Stimulated activated CD4-positive, alpha-beta T cell treated with anti-CD3 and anti-CD28 coated beads, Interleukin-4, amount 100 ng/mL, for 4 hours (primary cell): Measurements from ENCODE around the gene SLC8A3.
"Not testable (repeated sequence)": the region's sequence is repeated elsewhere in the genome, so short reads cannot be mapped to it uniquely, and the experiment has no call there.

Experiments used
- DNase-seq, 2 experiments: peaks; one replicate each; pipeline ENCODE4 v3.0.0-alpha.2; 2020

Gene SLC8A3, protein sequence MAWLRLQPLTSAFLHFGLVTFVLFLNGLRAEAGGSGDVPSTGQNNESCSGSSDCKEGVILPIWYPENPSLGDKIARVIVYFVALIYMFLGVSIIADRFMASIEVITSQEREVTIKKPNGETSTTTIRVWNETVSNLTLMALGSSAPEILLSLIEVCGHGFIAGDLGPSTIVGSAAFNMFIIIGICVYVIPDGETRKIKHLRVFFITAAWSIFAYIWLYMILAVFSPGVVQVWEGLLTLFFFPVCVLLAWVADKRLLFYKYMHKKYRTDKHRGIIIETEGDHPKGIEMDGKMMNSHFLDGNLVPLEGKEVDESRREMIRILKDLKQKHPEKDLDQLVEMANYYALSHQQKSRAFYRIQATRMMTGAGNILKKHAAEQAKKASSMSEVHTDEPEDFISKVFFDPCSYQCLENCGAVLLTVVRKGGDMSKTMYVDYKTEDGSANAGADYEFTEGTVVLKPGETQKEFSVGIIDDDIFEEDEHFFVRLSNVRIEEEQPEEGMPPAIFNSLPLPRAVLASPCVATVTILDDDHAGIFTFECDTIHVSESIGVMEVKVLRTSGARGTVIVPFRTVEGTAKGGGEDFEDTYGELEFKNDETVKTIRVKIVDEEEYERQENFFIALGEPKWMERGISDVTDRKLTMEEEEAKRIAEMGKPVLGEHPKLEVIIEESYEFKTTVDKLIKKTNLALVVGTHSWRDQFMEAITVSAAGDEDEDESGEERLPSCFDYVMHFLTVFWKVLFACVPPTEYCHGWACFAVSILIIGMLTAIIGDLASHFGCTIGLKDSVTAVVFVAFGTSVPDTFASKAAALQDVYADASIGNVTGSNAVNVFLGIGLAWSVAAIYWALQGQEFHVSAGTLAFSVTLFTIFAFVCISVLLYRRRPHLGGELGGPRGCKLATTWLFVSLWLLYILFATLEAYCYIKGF

DNA sequence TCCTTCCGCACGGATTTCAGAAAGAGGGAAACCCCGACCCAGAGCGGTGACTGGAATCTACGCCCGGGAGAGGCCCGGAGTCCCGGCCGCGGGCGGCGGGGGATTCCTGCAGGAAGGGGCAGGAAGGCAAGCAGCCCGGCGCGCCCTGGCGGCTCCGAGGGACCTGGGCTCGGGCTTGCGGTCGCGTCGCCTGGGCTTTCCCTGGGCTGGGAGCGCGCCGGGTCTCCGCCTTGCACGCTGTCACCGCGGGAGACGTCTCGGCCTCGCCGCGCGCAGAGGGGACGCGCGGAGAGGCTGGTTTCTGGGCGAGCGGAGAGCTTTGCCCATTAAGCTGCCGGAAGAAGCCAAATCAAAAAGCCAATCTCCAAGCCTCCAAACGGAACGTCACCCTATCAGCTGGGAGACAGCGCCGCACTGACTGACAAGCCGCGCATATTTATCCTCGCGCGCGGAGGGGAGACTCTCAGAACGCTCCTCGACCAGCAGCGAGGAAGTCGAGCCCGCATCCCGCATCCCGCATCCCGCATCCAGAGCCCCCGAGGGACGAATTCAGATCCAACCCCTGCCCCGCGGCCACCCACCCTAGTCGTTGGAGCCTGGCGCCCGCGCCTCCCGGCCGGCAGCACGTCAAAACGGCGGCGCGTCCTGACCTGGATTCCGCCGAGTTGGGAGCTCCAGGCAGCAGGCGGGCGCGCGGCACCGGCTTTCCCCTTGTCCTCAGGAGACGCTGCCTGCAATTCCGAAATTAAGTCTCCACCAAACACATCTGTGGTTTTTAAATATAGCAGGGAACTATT lies at the start of gene SLC8A3:
SLC8A3 (minus strand) TSS at position 293 of the 797 bp plus-strand sequence. CDS start 20,529 bp downstream, outside the sequence.
- DNase-seq, result no peak

DNA sequence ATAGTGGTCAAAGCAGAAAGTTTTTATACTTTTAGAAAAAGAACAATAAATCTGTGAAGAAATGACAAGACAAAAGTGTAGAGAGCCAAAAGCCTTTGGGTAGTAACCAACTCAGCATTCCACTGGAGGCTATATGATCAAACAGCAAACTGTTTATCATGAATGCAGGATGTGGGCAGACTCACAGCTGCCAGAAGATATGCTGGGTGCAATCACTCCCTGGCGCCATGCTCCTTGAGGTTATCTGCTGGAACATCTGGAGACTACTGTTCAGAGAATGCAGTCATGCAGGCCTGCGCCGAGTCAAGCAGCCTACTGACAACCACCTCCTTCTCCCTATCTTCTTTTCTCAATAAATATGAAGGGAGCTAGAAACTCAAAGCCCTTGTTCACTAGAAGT lies 49.0 kb upstream of the SLC8A3 start:
- no peak for DNase-seq

DNA sequence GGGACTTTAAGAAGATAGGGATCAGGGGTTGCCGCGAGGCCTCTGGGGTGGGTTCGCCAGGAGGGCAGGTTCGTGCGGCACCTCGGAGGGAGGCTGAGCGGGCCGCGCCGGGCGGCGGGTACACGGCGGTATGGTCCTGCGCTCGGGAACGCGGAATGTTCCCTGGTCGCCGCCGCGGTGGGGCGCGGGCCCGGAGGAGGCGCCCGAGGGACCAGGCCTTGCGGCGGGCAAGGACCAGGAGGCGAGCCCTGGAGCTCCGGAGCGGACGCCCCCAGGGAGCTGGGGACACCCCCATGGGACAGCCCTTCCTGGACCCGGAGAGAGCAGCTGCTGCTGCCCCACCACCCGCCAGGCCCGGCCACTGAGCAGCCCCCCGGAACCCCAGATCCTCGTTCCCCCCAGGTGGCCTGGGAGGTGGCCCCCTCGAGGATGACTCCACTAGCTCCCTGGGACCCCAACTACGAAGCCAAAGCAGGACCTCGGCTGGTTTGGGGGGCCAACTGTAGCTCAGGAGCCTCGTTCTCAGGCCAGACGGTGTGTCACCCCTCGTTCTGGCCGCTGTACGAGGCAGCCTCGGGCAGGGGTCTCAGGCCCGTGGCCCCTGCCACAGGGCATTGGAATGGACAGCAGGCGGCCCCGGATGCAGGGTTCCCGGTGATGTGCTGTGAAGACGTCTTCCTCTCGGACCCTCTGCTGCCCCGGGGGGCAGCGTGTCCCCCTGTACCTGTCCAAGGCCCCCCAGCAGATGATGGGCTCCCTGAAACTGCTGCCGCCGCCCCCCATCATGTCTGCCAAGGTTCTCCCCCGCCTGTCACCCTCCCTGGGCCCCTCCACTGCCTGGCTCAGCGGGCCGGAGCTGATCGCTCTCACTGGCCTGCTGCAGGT lies 45.6 kb upstream of the SLC8A3 start:
- no peak for DNase-seq

DNA sequence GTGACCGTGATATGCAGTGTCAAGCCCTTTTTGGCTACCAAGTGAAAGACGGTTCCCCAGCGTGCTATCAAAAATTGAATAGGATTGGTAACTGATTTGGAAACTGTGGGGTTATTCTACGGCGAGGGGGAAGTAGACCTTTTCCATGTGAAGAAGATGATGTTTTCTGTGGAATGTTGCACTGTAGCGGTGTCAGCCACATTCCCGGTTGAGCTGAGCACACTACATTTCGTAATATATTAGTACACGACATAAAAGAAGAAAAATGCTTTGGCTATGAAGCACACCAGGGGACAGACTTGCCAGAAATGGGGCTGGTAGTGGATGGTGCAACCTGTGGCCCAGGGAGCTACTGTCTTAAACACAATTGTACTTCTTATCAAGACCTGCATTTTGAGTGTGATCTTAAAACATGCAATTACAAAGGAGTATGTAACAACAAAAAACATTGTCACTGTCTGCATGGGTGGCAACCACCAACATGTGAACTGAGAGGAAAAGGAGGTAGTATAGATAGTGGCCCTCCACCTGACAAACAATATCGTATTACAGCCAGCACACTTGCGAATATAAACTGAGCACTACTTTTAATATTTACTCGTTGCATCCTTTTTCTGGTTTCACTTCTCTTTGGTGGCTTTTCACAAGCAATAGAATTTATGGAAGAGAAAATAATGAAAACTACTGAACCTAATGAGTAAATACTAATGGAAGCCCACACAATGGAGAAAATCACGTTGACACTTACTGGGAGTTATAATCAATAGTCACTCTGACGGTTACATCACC lies 43.2 kb upstream of the SLC8A3 start:
- DNase-seq, result not testable (repeated sequence)

DNA sequence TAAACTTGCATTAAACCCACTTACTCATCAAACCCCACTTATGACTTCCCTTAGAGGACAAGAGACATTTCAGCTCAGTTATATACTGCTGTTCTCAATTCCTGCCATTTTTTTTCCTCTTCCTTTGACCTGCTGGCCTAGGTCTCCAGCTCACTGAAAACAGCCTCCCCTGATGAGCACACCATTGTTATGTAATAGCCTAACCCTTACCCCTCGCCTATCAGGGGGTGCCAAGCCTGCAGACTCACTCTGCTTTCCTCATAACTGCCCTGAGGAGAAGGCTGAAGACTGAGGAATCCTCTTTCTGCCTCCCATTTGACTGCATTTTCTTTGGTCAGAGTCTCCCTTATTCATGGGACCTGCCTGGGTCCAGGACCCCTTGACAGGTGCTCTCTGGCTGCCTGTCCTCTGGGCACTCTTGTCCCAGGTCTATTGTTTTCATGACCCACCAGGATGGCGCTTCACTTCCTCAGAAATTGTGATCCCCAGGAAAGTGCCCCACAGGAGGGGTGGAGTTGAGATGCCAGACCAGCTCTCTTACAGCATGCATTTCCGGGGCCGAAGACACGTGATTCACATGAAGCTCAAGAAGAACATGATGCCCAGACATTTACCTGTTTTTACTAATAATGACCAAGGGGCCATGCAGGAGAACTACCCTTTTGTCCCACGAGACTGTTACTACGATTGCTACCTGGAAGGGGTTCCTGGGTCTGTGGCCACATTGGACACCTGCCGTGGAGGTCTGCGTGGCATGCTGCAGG lies 41.3 kb upstream of the SLC8A3 start:
- DNase-seq, result not testable (repeated sequence)

DNA sequence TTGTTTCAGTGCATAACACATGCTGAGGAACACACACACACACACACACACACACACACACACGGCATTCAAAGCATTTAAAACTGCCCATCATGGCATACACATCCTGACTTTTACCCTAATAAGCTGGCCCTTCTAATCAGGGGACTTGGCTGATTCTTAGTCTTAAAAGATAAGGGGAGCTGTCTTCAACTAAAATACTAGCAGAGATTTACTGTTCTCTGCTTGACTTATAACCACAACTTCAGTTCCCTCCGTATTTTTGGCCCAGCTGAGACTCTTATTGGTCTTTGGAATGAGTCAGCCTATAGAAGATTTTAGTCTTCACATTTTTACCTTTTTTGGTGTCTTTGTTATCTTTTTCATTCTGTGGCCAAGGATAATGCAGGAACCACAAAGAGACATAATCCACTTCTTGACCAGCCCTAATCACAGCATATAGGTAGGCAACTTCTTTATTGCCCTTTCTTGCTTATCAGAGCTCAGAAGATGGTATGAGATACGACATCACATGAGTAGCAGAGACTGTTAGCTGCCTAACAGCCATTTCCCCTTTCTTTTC lies 25.1 kb upstream of the SLC8A3 start:
- DNase-seq, result no peak

DNA sequence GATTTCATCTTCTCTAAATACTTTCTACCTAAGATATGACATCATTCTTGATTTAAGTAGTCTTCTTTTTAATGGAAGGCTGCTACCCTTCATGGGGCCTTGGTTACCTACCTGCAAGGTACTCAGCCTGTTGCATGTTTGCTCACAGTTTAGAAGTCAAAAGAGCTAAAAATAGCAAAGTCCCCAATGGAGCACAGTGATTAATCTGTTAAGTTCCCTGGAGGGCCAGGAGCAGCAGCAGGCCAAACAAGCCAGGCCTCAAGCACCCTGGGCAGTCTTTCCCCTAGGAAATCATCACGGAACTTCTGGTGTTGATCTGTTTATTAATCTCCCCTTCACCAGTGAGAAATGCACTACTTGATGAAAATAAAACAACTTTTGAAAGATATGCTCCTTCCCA lies 24.0 kb upstream of the SLC8A3 start:
- DNase-seq, result no peak

DNA sequence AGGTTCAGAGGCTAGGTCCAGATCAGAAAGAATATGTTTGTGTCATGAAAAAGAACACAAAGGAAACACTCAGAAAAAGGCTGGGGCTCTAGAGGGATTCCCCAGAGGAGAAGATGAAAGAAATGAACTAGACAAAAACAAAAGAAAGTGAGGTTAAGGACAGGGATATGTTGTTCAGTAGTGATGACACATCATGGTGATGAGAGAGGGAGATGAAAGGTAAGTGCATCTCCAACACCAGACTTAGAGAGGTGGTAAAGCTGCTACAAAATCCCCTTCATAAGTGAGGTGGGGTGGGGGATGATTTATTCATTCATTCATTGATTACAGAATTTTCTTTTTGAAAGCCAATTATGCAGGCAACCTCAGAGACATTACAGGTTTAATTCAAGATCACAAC lies 19.6 kb upstream of the SLC8A3 start:
- no peak for DNase-seq

DNA sequence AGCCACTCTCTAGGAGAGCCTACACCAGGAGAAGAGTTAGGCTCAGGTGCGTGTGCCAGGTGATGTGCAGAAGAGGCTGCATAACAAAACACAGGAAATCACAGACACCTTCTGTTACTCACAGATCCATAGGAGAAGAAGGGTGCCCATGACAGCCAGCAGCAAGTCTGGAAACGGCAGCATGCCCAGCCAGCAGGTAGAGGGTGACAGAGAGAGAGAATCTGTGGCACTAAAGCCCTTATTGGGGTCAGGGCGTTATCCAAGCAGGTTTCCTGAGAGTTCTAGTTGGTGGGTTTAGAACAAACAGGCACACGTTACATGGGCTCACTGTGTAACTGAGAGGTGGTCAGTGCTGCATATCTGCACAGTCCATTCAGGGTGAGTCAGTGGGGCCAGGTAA lies 14.9 kb upstream of the SLC8A3 start:
- DNase-seq, result no peak

DNA sequence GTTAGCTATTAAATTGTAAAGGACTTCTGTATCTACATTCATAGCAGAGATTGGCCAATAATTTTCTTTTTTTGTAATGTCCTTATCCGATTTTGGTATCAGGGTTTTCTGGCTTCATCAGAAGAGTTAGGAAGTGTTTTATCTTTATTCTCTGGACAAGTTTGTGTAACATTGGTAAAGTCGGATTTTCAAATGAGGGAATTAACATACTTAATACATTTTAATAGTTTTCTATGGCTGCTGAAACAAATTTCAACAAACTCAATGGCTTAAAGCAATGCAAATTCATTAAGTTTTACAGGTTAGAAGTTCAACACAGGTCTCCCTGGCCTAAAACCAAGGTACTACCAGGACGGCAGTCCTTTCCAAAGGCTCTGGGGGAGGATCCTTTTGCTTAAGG lies 13.2 kb upstream of the SLC8A3 start:
- no peak for DNase-seq

DNA sequence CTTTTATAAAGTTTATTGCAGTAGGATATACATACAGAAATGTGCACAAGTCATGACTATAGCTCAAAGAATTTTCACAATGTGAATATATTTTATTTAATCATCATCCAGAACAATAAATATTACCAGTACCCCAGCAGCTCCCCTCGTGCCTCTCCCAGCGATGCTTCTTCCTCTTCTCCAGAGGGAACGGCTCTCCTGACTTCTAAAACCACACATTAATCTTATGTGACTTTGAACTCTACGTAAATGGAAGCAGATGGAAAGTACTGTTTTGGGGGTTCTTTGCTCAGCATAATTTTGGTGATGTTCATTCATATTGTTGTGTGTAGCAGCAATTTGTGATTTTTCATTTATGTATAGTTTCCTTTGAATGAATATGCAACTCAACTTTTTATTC lies 4.6 kb upstream of the SLC8A3 start:
- DNase-seq, result no peak

DNA sequence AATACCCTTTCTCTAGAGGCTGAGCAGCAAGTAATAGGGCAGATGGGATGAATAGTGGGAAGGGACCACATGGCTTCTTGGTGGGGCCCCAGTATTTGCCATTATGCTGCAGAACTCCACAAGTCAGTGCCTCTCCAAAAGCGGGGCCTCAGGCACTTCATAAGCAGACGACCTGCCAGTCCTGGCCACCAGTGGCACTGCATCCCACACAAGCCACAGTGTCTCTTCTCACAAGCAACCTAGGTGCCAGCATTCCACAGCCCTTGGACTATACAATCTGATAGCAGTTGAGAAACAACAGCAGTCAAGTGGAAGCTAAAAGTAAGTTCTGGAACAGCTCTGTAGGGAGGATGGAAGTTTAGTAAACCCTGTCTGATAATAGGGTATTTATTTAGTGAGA lies 4.2 kb upstream of the SLC8A3 start:
- no peak for DNase-seq

DNA sequence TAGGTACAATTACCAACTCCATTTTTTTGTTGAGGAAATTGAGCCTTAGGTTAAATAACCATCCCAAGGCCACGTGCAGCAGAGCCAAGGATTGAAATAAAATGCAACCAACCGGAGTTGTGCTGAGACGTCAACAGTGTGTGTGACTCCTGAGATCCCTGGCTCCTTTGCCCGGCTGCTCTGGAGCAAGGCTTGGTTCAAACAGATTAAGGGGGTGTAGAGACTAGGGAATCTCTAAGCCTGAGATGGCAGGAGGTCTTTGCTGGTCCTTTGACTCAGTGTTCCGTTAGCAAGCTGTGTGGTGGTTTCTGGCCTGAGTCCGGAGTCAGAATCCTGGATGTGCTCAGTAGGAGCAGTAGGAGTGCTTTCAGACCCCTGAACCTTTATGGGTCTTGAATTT lies 1.4 kb upstream of the SLC8A3 start:
- no peak for DNase-seq

DNA sequence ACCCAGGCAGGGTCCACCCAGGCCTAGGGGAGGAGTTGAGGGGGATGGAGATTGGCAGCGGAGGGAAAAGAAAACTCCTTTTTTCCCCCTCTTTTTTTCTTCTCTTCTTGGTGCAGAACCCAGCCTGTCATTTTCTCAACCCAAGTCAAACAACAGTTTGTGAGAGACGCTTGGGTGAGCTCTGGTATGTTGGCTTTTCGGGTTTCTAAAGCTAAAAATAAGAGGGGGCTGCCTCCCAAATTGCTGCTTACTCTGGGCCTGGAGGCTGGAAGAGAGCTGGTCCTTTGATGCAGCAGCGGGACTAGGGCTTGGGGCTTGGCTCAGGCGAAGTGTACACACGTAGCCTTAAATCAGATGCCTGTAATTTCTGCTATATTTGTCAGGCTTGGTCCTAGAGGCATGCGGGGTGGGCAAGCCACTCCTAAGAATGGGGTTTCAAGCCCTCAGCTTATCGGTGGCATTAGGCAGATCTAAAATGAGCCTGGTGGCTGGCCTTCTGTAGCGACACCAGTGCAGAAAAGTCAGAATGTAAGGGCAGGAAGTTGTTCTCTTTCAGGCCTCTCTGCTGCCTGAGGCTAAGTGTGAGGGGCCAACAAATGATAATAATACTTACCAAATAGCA lies 816 bp upstream of the SLC8A3 start:
- DNase-seq, result no peak

DNA sequence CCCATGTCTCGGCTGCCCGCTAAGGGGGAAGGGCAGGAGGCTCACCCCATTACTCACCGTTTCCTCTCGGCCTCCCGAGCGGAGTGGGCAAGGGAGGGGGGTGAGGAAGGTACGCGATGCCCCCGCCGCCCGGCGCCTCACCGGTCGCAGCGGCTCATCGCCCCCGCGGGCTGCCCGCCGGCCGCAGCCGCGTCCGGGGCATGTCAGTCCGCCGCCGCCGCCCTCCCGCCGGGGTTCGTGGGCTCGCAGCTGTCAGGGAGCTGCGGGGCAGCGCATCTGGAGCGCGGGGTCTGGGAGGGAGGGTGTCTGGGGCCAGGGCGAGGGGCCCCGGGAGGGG lies 461 bp downstream of the SLC8A3 start:
- no peak for DNase-seq

DNA sequence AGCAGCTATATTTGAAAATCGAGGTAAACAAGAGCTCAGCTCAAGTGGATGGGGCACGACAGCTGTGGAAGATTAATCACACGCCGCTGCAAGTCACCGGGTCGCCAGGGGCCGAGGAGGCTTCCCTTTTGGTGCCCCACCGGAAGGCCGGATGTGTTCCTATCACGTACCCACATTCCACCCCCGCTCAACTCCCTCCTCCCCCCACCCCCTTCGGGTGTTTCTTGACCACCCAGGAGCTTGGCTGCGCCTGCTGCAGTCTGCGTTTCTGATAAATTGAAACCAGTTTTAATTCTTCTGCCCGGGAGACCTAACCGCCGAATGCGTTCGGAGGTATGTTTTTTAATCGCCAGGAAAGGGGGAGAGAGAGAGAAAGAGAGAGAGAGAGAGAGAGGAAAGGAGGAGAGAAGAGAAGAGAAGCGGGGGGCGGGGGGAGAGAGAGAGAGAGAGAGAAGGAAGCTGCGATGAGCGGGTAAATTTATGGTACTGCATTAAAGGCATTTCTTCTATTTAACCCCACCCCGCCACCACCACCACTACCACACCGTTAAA lies 1.8 kb downstream of the SLC8A3 start:
- DNase-seq, result no peak

DNA sequence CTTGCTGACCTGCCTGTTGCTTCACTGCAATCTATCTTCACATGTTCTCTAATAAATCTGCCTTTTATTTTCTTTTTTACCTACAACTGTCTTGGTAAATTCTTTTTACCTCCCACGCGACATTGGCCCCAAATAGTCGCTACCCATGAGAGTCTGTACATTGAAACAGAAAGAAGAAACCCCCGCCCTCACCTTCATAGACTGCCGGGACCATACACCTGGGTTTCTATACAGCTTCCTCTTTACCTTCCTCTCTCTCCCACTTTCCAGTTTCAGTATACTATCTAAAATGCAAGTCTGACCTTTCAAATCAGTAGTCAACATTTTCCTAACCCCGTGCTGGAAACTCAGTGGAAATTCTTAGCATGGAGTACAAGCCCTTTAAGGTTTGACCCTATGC lies 4.8 kb downstream of the SLC8A3 start:
- no peak for DNase-seq

DNA sequence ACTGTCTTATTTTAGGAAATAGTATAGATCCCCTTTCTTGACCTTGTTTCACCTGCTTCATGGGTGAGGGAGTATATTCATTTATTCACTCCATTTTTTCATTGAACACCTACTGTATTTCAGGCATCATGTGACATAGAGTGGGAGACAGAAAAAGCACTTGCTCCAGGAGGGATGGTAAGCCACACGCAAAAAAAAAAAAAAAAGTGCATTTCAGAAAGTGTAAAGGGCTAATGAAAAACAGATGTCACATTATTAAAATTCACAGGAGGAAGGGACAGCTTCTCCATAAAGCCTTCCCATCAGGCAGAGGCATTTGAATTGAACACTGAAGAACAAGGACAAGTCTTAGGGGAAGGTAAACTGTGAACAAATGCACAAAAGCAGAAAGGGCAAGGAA lies 7.5 kb downstream of the SLC8A3 start:
- DNase-seq, result no peak

DNA sequence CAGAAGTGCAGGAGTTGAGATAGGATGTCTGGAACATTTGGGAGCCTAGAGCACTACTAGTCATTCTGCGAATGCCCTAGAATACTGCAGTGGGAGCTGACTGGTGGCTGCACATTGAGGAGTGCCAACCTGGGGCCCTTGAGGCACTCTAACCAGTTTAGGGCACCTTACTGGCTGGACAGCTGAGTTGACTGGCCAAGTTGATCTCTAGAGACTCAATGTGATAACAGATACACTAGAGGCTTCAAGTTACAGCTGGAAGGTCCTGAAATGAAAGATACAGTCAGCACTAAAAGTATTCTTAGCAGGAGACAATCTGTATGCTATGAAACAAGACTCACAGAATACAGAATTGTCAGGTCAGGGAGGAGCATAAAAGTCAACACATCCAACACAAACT lies 8.0 kb downstream of the SLC8A3 start:
- DNase-seq, result no peak
